Stomach smooth muscle (tissue), 2 donors: Measurements from ENCODE around the gene WDR7.

Source experiments
- H3K27ac ChIP-seq: one replicate; pipeline ENCODE4 v1.7.0; 2013; ENCODE audit warnings: mild to moderate bottlenecking, low read length, inconsistent platforms
- H3K27me3 ChIP-seq, 2 donors: one replicate each; pipeline ENCODE4 v1.7.0; 2013; ENCODE audit warnings: low read length in 2 of 2; ENCODE audit not compliant: insufficient read depth in 2 of 2, control insufficient read depth in 1 of 2
- H3K36me3 ChIP-seq, 2 donors: one replicate each; pipeline ENCODE4 v1.7.0; 2013; ENCODE audit warnings: low read length in 2 of 2; ENCODE audit not compliant: control insufficient read depth in 2 of 2, insufficient read depth in 2 of 2
- H3K4me1 ChIP-seq: one replicate; pipeline ENCODE4 v1.7.0; 2013; ENCODE audit warnings: low read length; ENCODE audit not compliant: control insufficient read depth, insufficient read depth
- H3K4me3 ChIP-seq, 2 donors: one replicate each; pipeline ENCODE4 v1.7.0; 2013; ENCODE audit warnings: low read length in 2 of 2
- H3K9ac ChIP-seq, 2 donors: one replicate each; pipeline ENCODE4 v1.7.0; 2013; ENCODE audit warnings: low read length in 2 of 2, mild to moderate bottlenecking in 1 of 2
- H3K9me3 ChIP-seq, 2 donors: one replicate each; pipeline ENCODE4 v1.7.0; 2013; ENCODE audit warnings: low read length in 2 of 2; ENCODE audit not compliant: control insufficient read depth in 2 of 2
- donor health status: healthy.
- donor health status: Pancreatic carcinoma.

WDR7 gene

GRCh38 chr18:56983275-56983992 lies 332.3 kb downstream of the WDR7 start:
- Histone ChIP-seq H3K4me3 (no peak overlapping the region), H3K9me3 (no peaks in the 10 kb centered on the region), H3K27me3 (no peaks in the 10 kb centered on the region), H3K27ac (no peak overlapping the region), H3K4me1 (no peaks in the 10 kb centered on the region), H3K9ac (no peak overlapping the region), H3K36me3 (no peaks in the 10 kb centered on the region)

GRCh38 chr18:56984731-56985130 lies 333.6 kb downstream of the WDR7 start:
- H3K27ac ChIP-seq: no peak overlapping the region
- no peaks in the 10 kb centered on the region for H3K9me3 ChIP-seq
- H3K27me3 ChIP-seq: no peaks in the 10 kb centered on the region
- no peak overlapping the region for H3K9ac ChIP-seq
- H3K4me1 ChIP-seq: no peaks in the 10 kb centered on the region
- no peak overlapping the region for H3K4me3 ChIP-seq
- H3K36me3 ChIP-seq: no peaks in the 10 kb centered on the region

- no peaks in the 10 kb centered on the region for H3K4me1 ChIP-seq
- H3K9me3 ChIP-seq: no peaks in the 10 kb centered on the region
- no peaks in the 10 kb centered on the region for H3K36me3 ChIP-seq
- no peak overlapping the region for H3K4me3 ChIP-seq
- no peak overlapping the region for H3K27ac ChIP-seq
- no peaks in the 10 kb centered on the region for H3K27me3 ChIP-seq
- H3K9ac ChIP-seq: no peak overlapping the region
Observed at GRCh38 chr18:56986829-56987228, 335.7 kb downstream of the WDR7 start.

- H3K27ac ChIP-seq: no peak overlapping the region
- no peak overlapping the region for H3K4me3 ChIP-seq
- no peaks in the 10 kb centered on the region for H3K36me3 ChIP-seq
- no peaks in the 10 kb centered on the region for H3K4me1 ChIP-seq
- no peaks in the 10 kb centered on the region for H3K9me3 ChIP-seq
- no peaks in the 10 kb centered on the region for H3K27me3 ChIP-seq
- H3K9ac ChIP-seq: no peak overlapping the region
Observed at GRCh38 chr18:56987236-56987635, 336.1 kb downstream of the WDR7 start.

GRCh38 chr18:56988022-56988421 lies 336.9 kb downstream of the WDR7 start:
- no peak overlapping the region for H3K4me3 ChIP-seq
- no peaks in the 10 kb centered on the region for H3K27me3 ChIP-seq
- no peak overlapping the region for H3K27ac ChIP-seq

GRCh38 chr18:56990678-56991077 lies 339.5 kb downstream of the WDR7 start:
- H3K9me3 ChIP-seq: no peaks in the 10 kb centered on the region
- H3K27me3 ChIP-seq: no peaks in the 10 kb centered on the region
- H3K36me3 ChIP-seq: no peaks in the 10 kb centered on the region
- no peak overlapping the region for H3K4me3 ChIP-seq
- H3K9ac ChIP-seq: no peak overlapping the region
- H3K27ac ChIP-seq: no peak overlapping the region
- H3K4me1 ChIP-seq: no peaks in the 10 kb centered on the region

More at GRCh38 chr18:56988022-56988421, 336.9 kb downstream of the WDR7 start:
- H3K36me3 ChIP-seq: no peaks in the 10 kb centered on the region
- H3K9me3 ChIP-seq: no peaks in the 10 kb centered on the region
- H3K9ac ChIP-seq: no peak overlapping the region
- no peaks in the 10 kb centered on the region for H3K4me1 ChIP-seq

- H3K4me1 ChIP-seq: no peaks in the 10 kb centered on the region
- H3K4me3 ChIP-seq: no peak overlapping the region
Observed at GRCh38 chr18:56992777-56993176, 341.6 kb downstream of the WDR7 start.

GRCh38 chr18:56995579-56996188 lies 344.5 kb downstream of the WDR7 start:
- Histone ChIP-seq H3K27me3 (no peaks in the 10 kb centered on the region), H3K9me3 (no peaks in the 10 kb centered on the region), H3K4me3 (no peak overlapping the region), H3K9ac (no peak overlapping the region), H3K4me1 (no peaks in the 10 kb centered on the region), H3K36me3 (no peaks in the 10 kb centered on the region), H3K27ac (no peak overlapping the region)

More at GRCh38 chr18:56992777-56993176, 341.6 kb downstream of the WDR7 start:
- no peaks in the 10 kb centered on the region for H3K27me3 ChIP-seq
- H3K36me3 ChIP-seq: no peaks in the 10 kb centered on the region
- no peak overlapping the region for H3K9ac ChIP-seq
- H3K9me3 ChIP-seq: no peaks in the 10 kb centered on the region
- H3K27ac ChIP-seq: no peak overlapping the region

- H3K9me3 ChIP-seq: no peaks in the 10 kb centered on the region
- no peak overlapping the region for H3K9ac ChIP-seq
- no peaks in the 10 kb centered on the region for H3K27me3 ChIP-seq
- no peaks in the 10 kb centered on the region for H3K36me3 ChIP-seq
- no peaks in the 10 kb centered on the region for H3K4me1 ChIP-seq
- no peak overlapping the region for H3K4me3 ChIP-seq
- H3K27ac ChIP-seq: no peak overlapping the region
Observed at GRCh38 chr18:56997200-56997599, 346.0 kb downstream of the WDR7 start.

- no peaks in the 10 kb centered on the region for H3K4me1 ChIP-seq
- H3K9me3 ChIP-seq: no peaks in the 10 kb centered on the region
- no peak overlapping the region for H3K9ac ChIP-seq
- no peaks in the 10 kb centered on the region for H3K27me3 ChIP-seq
- no peak overlapping the region for H3K4me3 ChIP-seq
- H3K27ac ChIP-seq: no peak overlapping the region
- H3K36me3 ChIP-seq: no peaks in the 10 kb centered on the region
Observed at GRCh38 chr18:56999823-57000222, 348.7 kb downstream of the WDR7 start.

- Histone ChIP-seq H3K4me3 (no peak overlapping the region), H3K27me3 (no peaks in the 10 kb centered on the region), H3K4me1 (no peaks in the 10 kb centered on the region), H3K9me3 (no peaks in the 10 kb centered on the region), H3K27ac (no peak overlapping the region), H3K36me3 (no peaks in the 10 kb centered on the region), H3K9ac (no peak overlapping the region)
Observed at GRCh38 chr18:57002627-57003026, 351.5 kb downstream of the WDR7 start.
